ENCODE measurements around the gene PCP4. TPM values are rescaled to one million over a fixed set of nuclear protein-coding genes. Genes with fewer than 3 reads are reported as not detected.

Gene PCP4
- total and polyA plus RNA-seq, 9 of the 15 experiments (the other 6 are each of a cell fraction or from before 2014, with no cell fraction given) = not detected

GRCh38 chr21:39932335-39932734, 65.1 kb downstream of the PCP4 start (continued):
- TF ChIP-seq CTCF (IDR thresholded peaks at IDR 0.05 in 2 of 3, conservative IDR thresholded peaks at IDR 0.05 in 1 of 3; ENCODE audit: insufficient read depth in 2 of 3, low read depth in 1 of 3, low read length in 3 of 3) = no peak
- TF ChIP-seq NONO (IDR thresholded peaks at IDR 0.05; ENCODE audit: low read depth in 2 of 2, low read length in 1 of 2) = no peak
- TF ChIP-seq THAP12 (CRISPR knock-in tag; IDR thresholded peaks at IDR 0.05) = no peak
- TF ChIP-seq NBN (IDR thresholded peaks at IDR 0.05; ENCODE audit: low read depth) = no peak
- no peak for TF ChIP-seq SIRT6 (IDR thresholded peaks at IDR 0.05; ENCODE audit: low read depth, low read length)
- TF ChIP-seq SIN3B (IDR thresholded peaks at IDR 0.05; ENCODE audit: low read depth) = no peak
- no peak for TF ChIP-seq SAP30 (IDR thresholded peaks at IDR 0.05; ENCODE audit: borderline replicate concordance, insufficient read depth, low read depth, low read length, poor library complexity, severe bottlenecking)

Data from K562 (cell line).